NB4 (cell line): Measurements from ENCODE around the gene DNAJC27.

Source experiments
- DNase-seq: peaks from one replicate; pipeline ENCODE4 v3.0.0; 2010; ENCODE audit warnings: low read depth
- H3K4me3 ChIP-seq: one replicate; pipeline ENCODE4 v1.5.1; 2011; ENCODE audit warnings: mild to moderate bottlenecking, low read depth, low read length, moderate library complexity
- MYC ChIP-seq: IDR thresholded peaks from 2 replicates; pipeline ENCODE4 v1.6.1; 2011; ENCODE audit warnings: low read depth, low read length
- POLR2A ChIP-seq: IDR thresholded peaks from 2 replicates; pipeline ENCODE4 v1.6.1; 2011; ENCODE audit warnings: mild to moderate bottlenecking; ENCODE audit not compliant: insufficient read length; ENCODE audit errors: extremely low read depth
- TF ChIP-seq, protein P1 (sequence below): IDR thresholded peaks from one replicate; pipeline ENCODE4 v1.5.1; 2012; ENCODE audit warnings: low read depth, low read length
- TF ChIP-seq, protein P2 (sequence below): IDR thresholded peaks from 2 replicates; pipeline ENCODE4 v1.6.1; 2011; ENCODE audit warnings: low read depth, low read length

The DNAJC27 gene

DNA sequence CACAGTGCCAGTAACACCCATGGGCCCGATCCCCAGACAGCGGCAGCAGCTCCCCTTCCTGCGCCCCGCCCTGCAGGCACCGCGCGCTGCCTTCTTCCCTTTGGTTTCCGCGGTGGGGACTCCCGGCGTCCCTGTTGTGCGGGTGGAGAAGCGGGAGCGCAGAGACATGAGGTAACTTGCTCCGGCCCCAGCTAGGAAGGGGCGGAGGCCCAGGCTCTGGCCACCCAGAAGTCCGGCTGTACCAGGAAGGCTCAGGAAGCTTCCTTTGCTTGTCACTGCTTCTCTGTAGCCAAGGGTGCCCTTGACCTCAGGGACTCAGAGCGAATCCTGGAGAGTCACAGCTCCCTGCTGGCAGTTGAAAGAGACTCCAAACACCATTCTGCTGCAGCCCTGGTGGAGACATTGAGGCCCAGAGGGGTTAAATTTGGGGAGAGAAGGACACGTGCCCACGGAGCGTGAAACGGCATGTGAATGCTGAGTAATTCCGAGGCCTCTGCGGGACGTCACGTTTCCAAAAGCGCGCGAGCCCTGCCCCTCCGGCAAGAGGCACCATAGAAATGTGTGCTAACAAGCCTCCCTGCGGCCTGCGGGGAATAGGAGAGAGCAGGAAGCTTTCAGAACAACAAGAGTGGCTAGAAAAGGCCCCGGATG, 45.0 kb downstream of the DNAJC27 start:
- peak; percentile 16 for DNase-seq
- no peak overlapping the region for H3K4me3 ChIP-seq
- TF ChIP-seq, protein P1, sequence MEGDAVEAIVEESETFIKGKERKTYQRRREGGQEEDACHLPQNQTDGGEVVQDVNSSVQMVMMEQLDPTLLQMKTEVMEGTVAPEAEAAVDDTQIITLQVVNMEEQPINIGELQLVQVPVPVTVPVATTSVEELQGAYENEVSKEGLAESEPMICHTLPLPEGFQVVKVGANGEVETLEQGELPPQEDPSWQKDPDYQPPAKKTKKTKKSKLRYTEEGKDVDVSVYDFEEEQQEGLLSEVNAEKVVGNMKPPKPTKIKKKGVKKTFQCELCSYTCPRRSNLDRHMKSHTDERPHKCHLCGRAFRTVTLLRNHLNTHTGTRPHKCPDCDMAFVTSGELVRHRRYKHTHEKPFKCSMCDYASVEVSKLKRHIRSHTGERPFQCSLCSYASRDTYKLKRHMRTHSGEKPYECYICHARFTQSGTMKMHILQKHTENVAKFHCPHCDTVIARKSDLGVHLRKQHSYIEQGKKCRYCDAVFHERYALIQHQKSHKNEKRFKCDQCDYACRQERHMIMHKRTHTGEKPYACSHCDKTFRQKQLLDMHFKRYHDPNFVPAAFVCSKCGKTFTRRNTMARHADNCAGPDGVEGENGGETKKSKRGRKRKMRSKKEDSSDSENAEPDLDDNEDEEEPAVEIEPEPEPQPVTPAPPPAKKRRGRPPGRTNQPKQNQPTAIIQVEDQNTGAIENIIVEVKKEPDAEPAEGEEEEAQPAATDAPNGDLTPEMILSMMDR = no peak
- TF ChIP-seq MYC (no peak), POLR2A (no peak)
- TF ChIP-seq, protein P2, sequence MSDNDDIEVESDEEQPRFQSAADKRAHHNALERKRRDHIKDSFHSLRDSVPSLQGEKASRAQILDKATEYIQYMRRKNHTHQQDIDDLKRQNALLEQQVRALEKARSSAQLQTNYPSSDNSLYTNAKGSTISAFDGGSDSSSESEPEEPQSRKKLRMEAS = no peak

DNA sequence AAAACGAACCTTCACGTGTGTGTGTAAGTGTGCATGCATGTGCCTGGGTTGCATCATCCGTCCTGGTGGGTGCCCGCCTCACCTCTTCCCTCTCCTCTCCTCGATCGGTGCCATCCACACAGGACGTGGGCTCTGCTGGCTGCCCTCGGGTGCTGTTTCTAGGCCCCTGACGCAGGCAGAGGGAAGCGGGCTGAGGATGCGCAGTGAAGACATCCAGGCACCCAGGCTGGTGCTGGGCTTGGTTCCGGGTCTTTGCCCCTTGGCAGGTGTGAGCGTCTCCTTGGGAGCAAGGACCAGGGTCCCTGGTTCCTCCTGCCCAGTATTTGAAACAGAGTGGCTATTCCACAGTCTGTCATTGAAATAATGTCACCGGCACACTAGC, 45.5 kb downstream of the DNAJC27 start:
- no peak overlapping the region for H3K4me3 ChIP-seq
- no peak for TF ChIP-seq MYC
- TF ChIP-seq, protein P1 = no peak
- no peak for TF ChIP-seq POLR2A
- TF ChIP-seq, protein P2 = no peak
- DNase-seq = no peak

DNA sequence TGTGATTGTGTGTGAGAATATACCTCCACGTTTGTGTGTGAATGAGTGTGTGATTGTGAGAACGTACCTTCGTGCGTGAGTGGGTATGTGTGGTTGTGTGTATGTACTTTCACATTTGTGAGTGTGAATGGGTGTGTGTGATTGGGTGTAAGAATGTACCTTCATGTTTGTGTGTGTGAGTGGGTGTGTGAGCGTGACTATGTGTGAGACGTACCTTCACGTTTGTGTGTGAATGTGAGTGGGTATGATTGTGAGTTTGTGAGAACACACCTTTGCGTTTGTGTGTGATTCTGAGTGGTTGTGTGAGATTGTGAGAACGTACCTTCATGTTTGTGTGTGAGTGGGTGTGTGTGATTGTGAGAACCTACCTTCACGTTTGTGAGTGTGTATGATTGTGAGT, 45.9 kb downstream of the DNAJC27 start:
- H3K4me3 ChIP-seq = no peak overlapping the region
- DNase-seq = no peak
- TF ChIP-seq MYC (no peak), POLR2A (no peak)
- TF ChIP-seq, protein P1 = no peak

DNA sequence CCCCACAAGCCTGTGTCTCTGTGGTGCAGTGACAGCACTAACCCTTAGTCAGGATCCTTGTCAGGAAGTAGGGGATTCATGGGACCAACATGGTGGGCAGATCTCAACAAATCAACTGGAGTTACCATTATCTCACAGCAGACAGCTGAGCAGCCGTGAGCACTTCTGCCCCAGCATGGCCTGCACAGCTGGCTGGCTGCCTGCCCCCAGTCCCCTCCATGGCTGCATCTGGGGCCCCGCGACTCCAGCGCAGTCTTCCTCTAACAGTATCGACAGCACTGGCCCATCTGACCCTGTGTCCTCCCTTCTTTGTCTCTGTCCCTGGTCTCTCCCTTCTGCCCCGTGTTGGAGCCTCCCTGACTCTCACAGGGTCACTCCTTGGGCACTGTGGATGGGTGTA, 47.0 kb downstream of the DNAJC27 start:
- H3K4me3 ChIP-seq = no peak overlapping the region
- no peak for DNase-seq
- TF ChIP-seq, protein P2 = no peak
- no peak for TF ChIP-seq MYC
- no peak for TF ChIP-seq POLR2A
- TF ChIP-seq, protein P1 = no peak

DNA sequence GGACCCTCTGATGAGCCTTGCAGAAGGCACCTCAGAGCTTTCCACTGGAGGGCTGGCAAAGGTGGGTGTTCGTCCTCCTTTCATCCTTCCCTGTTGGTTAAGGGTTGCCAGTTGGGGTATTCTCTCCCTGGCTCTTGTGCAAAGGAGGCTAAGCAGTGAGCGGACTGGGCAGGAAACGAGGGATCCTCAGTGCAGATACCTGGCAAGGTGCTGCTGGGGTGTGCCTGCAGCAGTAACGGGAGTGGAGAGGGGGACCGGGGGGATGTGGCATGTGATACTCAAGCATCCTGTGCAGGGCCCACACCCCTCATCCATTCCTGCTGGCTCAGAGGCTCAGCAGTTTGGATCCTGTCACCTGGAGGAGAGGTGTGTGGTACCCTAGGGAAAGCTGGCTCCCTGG, 47.5 kb downstream of the DNAJC27 start:
- TF ChIP-seq POLR2A = no peak
- TF ChIP-seq, protein P2 = no peak
- TF ChIP-seq, protein P1 = no peak
- TF ChIP-seq MYC = no peak
- no peak overlapping the region for H3K4me3 ChIP-seq
- no peak for DNase-seq

DNA sequence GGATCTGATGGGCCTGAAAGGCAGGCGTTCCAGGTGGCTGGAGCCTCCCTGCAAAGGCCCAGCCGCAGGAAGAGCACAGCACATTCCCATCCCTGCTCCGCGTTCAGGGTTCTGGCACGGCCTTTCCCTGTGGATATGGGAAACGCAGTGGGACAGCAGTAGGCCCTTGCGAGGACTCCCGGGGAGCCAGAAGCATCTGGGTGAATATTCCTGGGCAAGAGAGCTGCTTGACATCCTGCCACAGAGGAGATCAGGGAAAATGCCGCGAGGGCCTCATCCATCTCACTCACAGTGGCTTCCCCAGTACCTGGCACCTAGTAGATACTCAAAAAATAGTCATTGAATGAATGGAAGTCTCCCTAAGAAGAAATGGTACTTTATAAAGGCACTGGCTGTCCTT, 48.6 kb downstream of the DNAJC27 start:
- no peak for TF ChIP-seq POLR2A
- TF ChIP-seq MYC = no peak
- TF ChIP-seq, protein P2 = no peak
- TF ChIP-seq, protein P1 = no peak
- no peak for DNase-seq
- no peak overlapping the region for H3K4me3 ChIP-seq
